ACHN (cell line): ENCODE data around the gene IL37.
A peak's percentile ranks its signal among the peaks of the same experiment; 100 is the strongest.
"Not testable (repeated sequence)": the region's sequence is repeated elsewhere in the genome, so short reads cannot be mapped to it uniquely, and the experiment has no call there.

Source experiments
- DNase-seq: peaks from one replicate; pipeline ENCODE4 v3.0.0-alpha.2; 2015
- in situ Hi-C: cut with HindIII; loops from 2 replicates; pipeline ENCODE4 v1.10.0; 2017; ENCODE audit warnings: low sequenced_read_pairs, low pct_ligation_motif_present, low pct_unique_long_range_greater_than_20kb

IL37 gene

GRCh38 chr2:112916625-112917247 is 5.8 kb downstream of the IL37 start:
- in situ Hi-C loops: no loop called here
- DNase-seq: no peak

- no peak for DNase-seq
- in situ Hi-C loops: no loop called here
These were observed 6.9 kb downstream of the IL37 start for GRCh38 chr2:112917856-112918255.

- in situ Hi-C loops: no loop called here
- no peak for DNase-seq
These were observed 7.3 kb downstream of the IL37 start for GRCh38 chr2:112918256-112918655.

- in situ Hi-C loops: no loop called here
- no peak for DNase-seq
These were observed 8.1 kb downstream of the IL37 start for GRCh38 chr2:112919086-112919485.

- no peak for DNase-seq
- in situ Hi-C loops: no loop called here
These were observed 10.1 kb downstream of the IL37 start for GRCh38 chr2:112920923-112921532.

GRCh38 chr2:112921982-112922381 is 11.0 kb downstream of the IL37 start:
- no peak for DNase-seq
- in situ Hi-C loops: no loop called here

GRCh38 chr2:112923237-112923966 is 12.4 kb downstream of the IL37 start:
- in situ Hi-C loops: no loop called here
- no peak for DNase-seq

GRCh38 chr2:112923967-112924338 is 13.0 kb downstream of the IL37 start:
- no peak for DNase-seq
- in situ Hi-C loops: no loop called here

- in situ Hi-C loops: no loop called here
- DNase-seq: no peak
These were observed 13.4 kb downstream of the IL37 start for GRCh38 chr2:112924360-112924759.

- peak; percentile 41 for DNase-seq
- in situ Hi-C loops: no loop called here
These were observed 13.9 kb downstream of the IL37 start for GRCh38 chr2:112924821-112925220.

- DNase-seq: no peak
- in situ Hi-C loops: no loop called here
These were observed 15.7 kb downstream of the IL37 start for GRCh38 chr2:112926707-112927106.

GRCh38 chr2:112927745-112928144 is 16.8 kb downstream of the IL37 start:
- DNase-seq: no peak
- in situ Hi-C loops: no loop called here

GRCh38 chr2:112933261-112933660 is 22.3 kb downstream of the IL37 start:
- in situ Hi-C loops: loop anchor here (10.0 kb wide), 1 partner anchor 188 kb away; no protein-coding TSS in a partner anchor

GRCh38 chr2:112934117-112934516 is 23.2 kb downstream of the IL37 start:
- not testable (repeated sequence) for DNase-seq
- in situ Hi-C loops: loop anchor here (10.0 kb wide), 1 partner anchor 189 kb away; no protein-coding TSS in a partner anchor

More at GRCh38 chr2:112933261-112933660, 22.3 kb downstream of the IL37 start:
- DNase-seq: no peak

- DNase-seq: no peak
- in situ Hi-C loops: loop anchor here (10.0 kb wide), 1 partner anchor 192 kb away; no protein-coding TSS in a partner anchor
These were observed 25.9 kb downstream of the IL37 start for GRCh38 chr2:112936927-112937232.

- peak; percentile 63 for DNase-seq
- in situ Hi-C loops: loop anchor here (10.0 kb wide), 1 partner anchor 194 kb away; no protein-coding TSS in a partner anchor
These were observed 27.9 kb downstream of the IL37 start for GRCh38 chr2:112938904-112939303.

- in situ Hi-C loops: loop anchor here (10.0 kb wide), 1 partner anchor 195 kb away; no protein-coding TSS in a partner anchor
- DNase-seq: no peak
These were observed 28.5 kb downstream of the IL37 start for GRCh38 chr2:112939425-112939824.

- DNase-seq: no peak
- in situ Hi-C loops: no loop called here
These were observed 30.1 kb downstream of the IL37 start for GRCh38 chr2:112940859-112941625.
